Activated T-helper 17 cell treated with anti-CD3 and anti-CD28 coated beads, Interleukin-2, amount 50 U/mL, for 72 hours (primary cell): Measurements from ENCODE around the gene KCNAB3. TPM values are rescaled to one million over a fixed set of nuclear protein-coding genes. Genes with fewer than 3 reads are reported as not detected.

ENCODE experiments used
- ATAC-seq: fragments of 150-1000 bp; cut with Tn5 transposase; replicated peaks from 2 replicates; pipeline ENCODE4 v1.10.0; 2021; ENCODE audit warnings: mild to moderate bottlenecking, moderate library complexity
- H3K27ac Mint-ChIP-seq: one replicate; pipeline ENCODE4 v1.8.0; 2022; ENCODE audit warnings: mixed read lengths
- H3K27me3 Mint-ChIP-seq: one replicate; pipeline ENCODE4 v1.8.0; 2022; ENCODE audit warnings: mixed read lengths
- H3K36me3 Mint-ChIP-seq: one replicate; pipeline ENCODE4 v1.8.0; 2022; ENCODE audit warnings: low read depth, mild to moderate bottlenecking, mixed read lengths
- H3K4me1 Mint-ChIP-seq: one replicate; pipeline ENCODE4 v1.8.0; 2022; ENCODE audit warnings: mixed read lengths
- H3K4me3 Mint-ChIP-seq: one replicate; pipeline ENCODE4 v1.8.0; 2022; ENCODE audit warnings: mild to moderate bottlenecking, mixed read lengths
- H3K9me3 Mint-ChIP-seq: one replicate; pipeline ENCODE4 v1.8.0; 2022; ENCODE audit warnings: mixed read lengths
- total RNA-seq, 2 donors: library from RNA; stranded (reverse); gene quantifications; one replicate each; pipeline ENCODE4 v1.2.3, GENCODE V29; 2022

Gene KCNAB3
- total RNA-seq, 2 donors from 2014 or later: 8.6 to 11.9 TPM

GRCh38 chr17:7883781-7884386 is 45.8 kb downstream of the KCNAB3 start:
- peak overlapping the region; percentile 52 for H3K4me3 Mint-ChIP-seq
- no peaks in the 10 kb centered on the region for H3K4me1 Mint-ChIP-seq
- H3K27ac Mint-ChIP-seq: peak overlapping the region; percentile 56
- H3K27me3 Mint-ChIP-seq: no peaks in the 10 kb centered on the region
- ATAC-seq: no peak
- H3K36me3 Mint-ChIP-seq: peaks cover 11% of the 10 kb centered on the region
- no peaks in the 10 kb centered on the region for H3K9me3 Mint-ChIP-seq

- Mint-ChIP-seq H3K9me3 (no peaks in the 10 kb centered on the region), H3K27ac (no peak overlapping the region), H3K36me3 (peaks cover 11% of the 10 kb centered on the region), H3K27me3 (no peaks in the 10 kb centered on the region), H3K4me1 (no peaks in the 10 kb centered on the region), H3K4me3 (no peak overlapping the region)
- no peak for ATAC-seq
Measured at GRCh38 chr17:7882629-7883028, 47.0 kb downstream of the KCNAB3 start.

GRCh38 chr17:7882068-7882467 is 47.6 kb downstream of the KCNAB3 start:
- no peaks in the 10 kb centered on the region for H3K4me1 Mint-ChIP-seq
- no peak overlapping the region for H3K27ac Mint-ChIP-seq
- H3K27me3 Mint-ChIP-seq: no peaks in the 10 kb centered on the region
- peaks cover 16% of the 10 kb centered on the region for H3K36me3 Mint-ChIP-seq
- ATAC-seq: no peak
- no peak overlapping the region for H3K4me3 Mint-ChIP-seq
- H3K9me3 Mint-ChIP-seq: no peaks in the 10 kb centered on the region

GRCh38 chr17:7881276-7882054 is 48.2 kb downstream of the KCNAB3 start:
- Mint-ChIP-seq H3K4me1 (peaks cover 1% of the 10 kb centered on the region), H3K36me3 (peaks cover 18% of the 10 kb centered on the region), H3K27me3 (no peaks in the 10 kb centered on the region), H3K9me3 (no peaks in the 10 kb centered on the region), H3K27ac (no peak overlapping the region), H3K4me3 (no peak overlapping the region)
- no peak for ATAC-seq

- peaks cover 6% of the 10 kb centered on the region for H3K4me1 Mint-ChIP-seq
- no peak for ATAC-seq
- no peak overlapping the region for H3K27ac Mint-ChIP-seq
- H3K36me3 Mint-ChIP-seq: peaks cover 21% of the 10 kb centered on the region
- no peaks in the 10 kb centered on the region for H3K9me3 Mint-ChIP-seq
- no peak overlapping the region for H3K4me3 Mint-ChIP-seq
- no peaks in the 10 kb centered on the region for H3K27me3 Mint-ChIP-seq
Measured at GRCh38 chr17:7880076-7880868, 49.4 kb downstream of the KCNAB3 start.

GRCh38 chr17:7878234-7878633 is 51.4 kb downstream of the KCNAB3 start:
- H3K9me3 Mint-ChIP-seq: no peaks in the 10 kb centered on the region
- no peaks in the 10 kb centered on the region for H3K27me3 Mint-ChIP-seq
- no peak for ATAC-seq
- H3K27ac Mint-ChIP-seq: no peak overlapping the region
- H3K4me1 Mint-ChIP-seq: peaks cover 16% of the 10 kb centered on the region
- H3K4me3 Mint-ChIP-seq: no peak overlapping the region
- peaks cover 34% of the 10 kb centered on the region for H3K36me3 Mint-ChIP-seq

- Mint-ChIP-seq H3K36me3 (peaks cover 55% of the 10 kb centered on the region), H3K27ac (no peak overlapping the region), H3K4me3 (no peak overlapping the region), H3K4me1 (peaks cover 17% of the 10 kb centered on the region), H3K27me3 (no peaks in the 10 kb centered on the region), H3K9me3 (no peaks in the 10 kb centered on the region)
- ATAC-seq: no peak
Measured at GRCh38 chr17:7875804-7876370, 53.8 kb downstream of the KCNAB3 start.

GRCh38 chr17:7873051-7873450 is 56.6 kb downstream of the KCNAB3 start:
- Mint-ChIP-seq H3K4me1 (peaks cover 27% of the 10 kb centered on the region), H3K36me3 (peaks cover 56% of the 10 kb centered on the region), H3K9me3 (no peaks in the 10 kb centered on the region), H3K27me3 (no peaks in the 10 kb centered on the region), H3K4me3 (no peak overlapping the region), H3K27ac (peak overlapping the region; percentile 62)
- ATAC-seq: no peak

Other genes with a start within 250 kb of the KCNAB3 start
- gene TP53, start 242.4 kb downstream of the KCNAB3 start, total RNA-seq: 100 to 1,000 TPM in 1 of 2 donors, 10 to 100 TPM in 1; 79.0 to 137 TPM
- 10 to 100 TPM; 18.0 to 32.9 TPM for gene WRAP53, start 241.4 kb downstream of the KCNAB3 start, total RNA-seq
- gene EFNB3, start 224.7 kb downstream of the KCNAB3 start, total RNA-seq: not detected
- gene DNAH2, start 212.1 kb downstream of the KCNAB3 start, total RNA-seq: under 1 TPM in 1 of 2 donors, not detected in 1; 0.06 TPM
- 10 to 100 TPM; 33.7 to 93.3 TPM for gene KDM6B, start 95.6 kb downstream of the KCNAB3 start, total RNA-seq
- gene TMEM88, start 74.8 kb downstream of the KCNAB3 start, total RNA-seq: 1 to 10 TPM; 1.6 to 3.2 TPM
- 100 to 1,000 TPM in 1 of 2 donors, 10 to 100 TPM in 1; 61.3 to 111 TPM for gene NAA38, start 72.3 kb downstream of the KCNAB3 start, total RNA-seq
- gene CYB5D1, start 71.9 kb downstream of the KCNAB3 start, total RNA-seq: 10 to 100 TPM; 14.8 to 19.4 TPM
- gene CHD3, start 41.1 kb downstream of the KCNAB3 start, total RNA-seq: 100 to 1,000 TPM; 154 to 217 TPM
- 10 to 100 TPM in 1 of 2 donors, 1 to 10 TPM in 1; 2.4 to 11.7 TPM for gene RNF227, start 13.6 kb downstream of the KCNAB3 start, total RNA-seq
- gene TRAPPC1, start 2.1 kb upstream of the KCNAB3 start, total RNA-seq: 100 to 1,000 TPM; 179 to 180 TPM
- 100 to 1,000 TPM in 1 of 2 donors, 10 to 100 TPM in 1; 74.0 to 152 TPM for gene CNTROB, start 2.4 kb upstream of the KCNAB3 start, total RNA-seq
- gene GUCY2D, start 72.8 kb upstream of the KCNAB3 start, total RNA-seq: under 1 TPM; 0.15 to 0.77 TPM
- under 1 TPM in 1 of 2 donors, not detected in 1; 0.61 TPM for gene ALOX15B, start 109.2 kb upstream of the KCNAB3 start, total RNA-seq
- 1 to 10 TPM; 1.1 to 6.2 TPM for gene ALOX12B, start 157.9 kb upstream of the KCNAB3 start, total RNA-seq
- 1 to 10 TPM in 1 of 2 donors, under 1 TPM in 1; 0.13 to 1.3 TPM for gene ALOXE3, start 188.7 kb upstream of the KCNAB3 start, total RNA-seq
- 10 to 100 TPM in 1 of 2 donors, 1 to 10 TPM in 1; 2.9 to 10.0 TPM for gene HES7, start 194.2 kb upstream of the KCNAB3 start, total RNA-seq
- gene PER1, start 222.5 kb upstream of the KCNAB3 start, total RNA-seq: 100 to 1,000 TPM in 1 of 2 donors, 10 to 100 TPM in 1; 52.0 to 269 TPM
- 10 to 100 TPM; 41.7 to 66.2 TPM for gene VAMP2, start 233.1 kb upstream of the KCNAB3 start, total RNA-seq
- gene TMEM107, start 246.5 kb upstream of the KCNAB3 start, total RNA-seq: 10 to 100 TPM; 43.3 to 45.3 TPM